HepG2 (cell line): ENCODE results near the gene TCEANC. TPM values are rescaled to one million over a fixed set of nuclear protein-coding genes. Genes with fewer than 3 reads are reported as not detected.
A peak's percentile ranks its signal among the peaks of the same experiment; 100 is the strongest.

Experiments used
- ASH2L ChIP-seq: fragments of 300-600, 200-600 bp; sonication (generic); IDR thresholded peaks from 2 replicates; pipeline ENCODE4 v1.7.0; 2017; ENCODE audit warnings: low read depth, mild to moderate bottlenecking, moderate library complexity, mixed read lengths, low read length; ENCODE audit not compliant: insufficient read length
- FOXP1 ChIP-seq, 2 experiments: fragments of 450-650 bp in 1 of 2; IDR thresholded peaks; 2 replicates each; pipeline ENCODE4 v1.6.1; 2017 to 2018; ENCODE audit warnings: antibody characterized with exemption in 1 of 2
- GATAD2A ChIP-seq: IDR thresholded peaks from 2 replicates; pipeline ENCODE4 v1.6.1; 2016
- HOXA3 ChIP-seq: sonication (generic); formaldehyde crosslinking; IDR thresholded peaks from 2 replicates; pipeline ENCODE4 v1.5.0; 2020; ENCODE audit warnings: missing genetic modification reagents
- HOXD1 ChIP-seq: sonication (generic); formaldehyde crosslinking; IDR thresholded peaks from 2 replicates; pipeline ENCODE4 v1.5.0; 2020; ENCODE audit warnings: missing genetic modification reagents
- IRX3 ChIP-seq: sonication (generic); formaldehyde crosslinking; IDR thresholded peaks from 2 replicates; pipeline ENCODE4 v1.8.1; 2023; ENCODE audit warnings: mild to moderate bottlenecking, low read depth, missing genetic modification reagents, borderline replicate concordance
- KDM2A ChIP-seq: sonication (generic); formaldehyde crosslinking; IDR thresholded peaks from 2 replicates; pipeline ENCODE4 v1.4.0; 2020; ENCODE audit warnings: low read depth, missing genetic modification reagents, borderline replicate concordance
- PAXIP1 ChIP-seq: sonication (generic); formaldehyde crosslinking; conservative IDR thresholded peaks from 2 replicates; pipeline ENCODE4 v1.4.0; 2020; ENCODE audit warnings: mild to moderate bottlenecking, missing genetic modification reagents, moderate library complexity
- SP2 ChIP-seq: sonication (generic); formaldehyde crosslinking; IDR thresholded peaks from 2 replicates; pipeline ENCODE4 v1.5.1; 2020; ENCODE audit warnings: mild to moderate bottlenecking, missing genetic modification reagents
- THAP11 ChIP-seq: IDR thresholded peaks from 2 replicates; pipeline ENCODE4 v1.6.1; 2016; ENCODE audit warnings: missing biosample characterization, missing genetic modification reagents
- YY1 ChIP-seq: IDR thresholded peaks from 2 replicates; pipeline ENCODE4 v1.6.1; 2011; ENCODE audit warnings: low read length, low read depth, moderate library complexity, mild to moderate bottlenecking; ENCODE audit not compliant: insufficient read depth, insufficient replicate concordance
- ZNF180 ChIP-seq: sonication (generic); formaldehyde crosslinking; IDR thresholded peaks from 2 replicates; pipeline ENCODE4 v1.4.0; 2020; ENCODE audit warnings: low read depth, missing genetic modification reagents, borderline replicate concordance
- ZNF441 ChIP-seq: sonication (generic); formaldehyde crosslinking; IDR thresholded peaks from 2 replicates; pipeline ENCODE4 v1.7.0; 2021; ENCODE audit warnings: missing genetic modification reagents, borderline replicate concordance
- ZNF543 ChIP-seq: sonication (generic); formaldehyde crosslinking; IDR thresholded peaks from 2 replicates; pipeline ENCODE4 v1.4.0; 2020; ENCODE audit warnings: mild to moderate bottlenecking, missing genetic modification reagents
- ZNF563 ChIP-seq: sonication (generic); formaldehyde crosslinking; IDR thresholded peaks from 2 replicates; pipeline ENCODE4 v1.8.0; 2022; ENCODE audit warnings: mild to moderate bottlenecking, moderate library complexity, missing genetic modification reagents
- ZNF776 ChIP-seq: sonication (generic); formaldehyde crosslinking; IDR thresholded peaks from 2 replicates; pipeline ENCODE4 v1.4.0; 2020; ENCODE audit warnings: mild to moderate bottlenecking, missing genetic modification reagents
- ZNF790 ChIP-seq: sonication (generic); formaldehyde crosslinking; IDR thresholded peaks from 2 replicates; pipeline ENCODE4 v1.8.0; 2022; ENCODE audit warnings: missing genetic modification reagents, mild to moderate bottlenecking, borderline replicate concordance
- ZSCAN31 ChIP-seq: sonication (generic); formaldehyde crosslinking; IDR thresholded peaks from 2 replicates; pipeline ENCODE4 v1.5.0; 2020; ENCODE audit warnings: low read depth, mild to moderate bottlenecking, missing genetic modification reagents
- polyA plus RNA-seq, 8 experiments: library from polyadenylated mRNA; depleted of rRNA in 3 of 8; stranded (reverse) in 7 of 8; unstranded in 1 of 8; fragments of >200 nt; fragmentation: Illumina TruSeq in 4 of 8; extraction: Trizol in 4 of 8; gene quantifications; 2 replicates each; pipeline versions ENCODE4 v1.2.1 to v1.2.3, GENCODE V29; 2011 to 2016; ENCODE audit warnings: low read depth in 4 of 8, missing spikeins in 1 of 8, mixed read lengths in 1 of 8; ENCODE audit not compliant: insufficient read depth in 1 of 8
- total RNA-seq, 5 experiments: library from RNA; depleted of rRNA; stranded (reverse); fragments of >200 nt; fragmentation: Illumina TruSeq; extraction: Trizol; gene quantifications; 2 replicates each; pipeline ENCODE4 v1.2.3, GENCODE V29; 2016; ENCODE audit warnings: low read depth in 1 of 5
- TF ChIP-seq, protein P1 (sequence below): sonication (generic); formaldehyde crosslinking; IDR thresholded peaks from 2 replicates; pipeline ENCODE4 v1.5.1; 2020; ENCODE audit warnings: mild to moderate bottlenecking, missing genetic modification reagents, moderate library complexity
- TF ChIP-seq, protein P2 (sequence below): IDR thresholded peaks from 2 replicates; pipeline ENCODE4 v1.6.1; 2016; ENCODE audit warnings: missing genetic modification reagents, missing compliant biosample characterization
- TF ChIP-seq, protein P3 (sequence below): IDR thresholded peaks from 2 replicates; pipeline ENCODE4 v1.6.1; 2016

TCEANC gene
- total and polyA plus RNA-seq, 2 of the 13 experiments (the other 11 are each of a cell fraction or from before 2014, with no cell fraction given), result 0.51 to 0.97 TPM

GRCh38 chrX:13688958-13689740, 36.2 kb downstream of the TCEANC start, which contains the start of gene RAB9A (continued):
- TF ChIP-seq, protein P1, sequence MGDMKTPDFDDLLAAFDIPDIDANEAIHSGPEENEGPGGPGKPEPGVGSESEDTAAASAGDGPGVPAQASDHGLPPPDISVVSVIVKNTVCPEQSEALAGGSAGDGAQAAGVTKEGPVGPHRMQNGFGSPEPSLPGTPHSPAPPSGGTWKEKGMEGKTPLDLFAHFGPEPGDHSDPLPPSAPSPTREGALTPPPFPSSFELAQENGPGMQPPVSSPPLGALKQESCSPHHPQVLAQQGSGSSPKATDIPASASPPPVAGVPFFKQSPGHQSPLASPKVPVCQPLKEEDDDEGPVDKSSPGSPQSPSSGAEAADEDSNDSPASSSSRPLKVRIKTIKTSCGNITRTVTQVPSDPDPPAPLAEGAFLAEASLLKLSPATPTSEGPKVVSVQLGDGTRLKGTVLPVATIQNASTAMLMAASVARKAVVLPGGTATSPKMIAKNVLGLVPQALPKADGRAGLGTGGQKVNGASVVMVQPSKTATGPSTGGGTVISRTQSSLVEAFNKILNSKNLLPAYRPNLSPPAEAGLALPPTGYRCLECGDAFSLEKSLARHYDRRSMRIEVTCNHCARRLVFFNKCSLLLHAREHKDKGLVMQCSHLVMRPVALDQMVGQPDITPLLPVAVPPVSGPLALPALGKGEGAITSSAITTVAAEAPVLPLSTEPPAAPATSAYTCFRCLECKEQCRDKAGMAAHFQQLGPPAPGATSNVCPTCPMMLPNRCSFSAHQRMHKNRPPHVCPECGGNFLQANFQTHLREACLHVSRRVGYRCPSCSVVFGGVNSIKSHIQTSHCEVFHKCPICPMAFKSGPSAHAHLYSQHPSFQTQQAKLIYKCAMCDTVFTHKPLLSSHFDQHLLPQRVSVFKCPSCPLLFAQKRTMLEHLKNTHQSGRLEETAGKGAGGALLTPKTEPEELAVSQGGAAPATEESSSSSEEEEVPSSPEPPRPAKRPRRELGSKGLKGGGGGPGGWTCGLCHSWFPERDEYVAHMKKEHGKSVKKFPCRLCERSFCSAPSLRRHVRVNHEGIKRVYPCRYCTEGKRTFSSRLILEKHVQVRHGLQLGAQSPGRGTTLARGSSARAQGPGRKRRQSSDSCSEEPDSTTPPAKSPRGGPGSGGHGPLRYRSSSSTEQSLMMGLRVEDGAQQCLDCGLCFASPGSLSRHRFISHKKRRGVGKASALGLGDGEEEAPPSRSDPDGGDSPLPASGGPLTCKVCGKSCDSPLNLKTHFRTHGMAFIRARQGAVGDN (CRISPR knock-in tag), result peak; percentile 69
- TF ChIP-seq ZNF563 (CRISPR knock-in tag) (0 out of 2 replicates have a peak, but pooled peaks have one; percentile 33), GATAD2A (no peak), ZNF543 (no peak), ZNF790 (no peak), YY1 (peak; percentile 89), SP2 (CRISPR knock-in tag) (no peak), HOXD1 (CRISPR knock-in tag) (no peak), ASH2L (peak; percentile 43), ZNF441 (CRISPR knock-in tag) (0 out of 2 replicates have a peak, but pooled peaks have one; percentile 27), ZNF776 (CRISPR knock-in tag) (no peak), FOXP1 (IDR thresholded peaks at IDR 0.05) (no peak), FOXP1 (CRISPR knock-in tag; IDR thresholded peaks at IDR 0.05) (no peak), PAXIP1 (0 out of 2 replicates have a peak, but pooled peaks have one; percentile 12), THAP11 (CRISPR knock-in tag) (0 out of 2 replicates have a peak, but pooled peaks have one; percentile 25), KDM2A (CRISPR knock-in tag) (peak; percentile 72; the same call in 1 of the 2 replicates), HOXA3 (peak; percentile 80), ZNF180 (no peak), ZSCAN31 (CRISPR knock-in tag) (no peak), IRX3 (CRISPR knock-in tag) (no peak)
- TF ChIP-seq, protein P2, sequence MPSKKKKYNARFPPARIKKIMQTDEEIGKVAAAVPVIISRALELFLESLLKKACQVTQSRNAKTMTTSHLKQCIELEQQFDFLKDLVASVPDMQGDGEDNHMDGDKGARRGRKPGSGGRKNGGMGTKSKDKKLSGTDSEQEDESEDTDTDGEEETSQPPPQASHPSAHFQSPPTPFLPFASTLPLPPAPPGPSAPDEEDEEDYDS (CRISPR knock-in tag), result peak; percentile 56; the same call in 1 of the 2 replicates
- TF ChIP-seq, protein P3, sequence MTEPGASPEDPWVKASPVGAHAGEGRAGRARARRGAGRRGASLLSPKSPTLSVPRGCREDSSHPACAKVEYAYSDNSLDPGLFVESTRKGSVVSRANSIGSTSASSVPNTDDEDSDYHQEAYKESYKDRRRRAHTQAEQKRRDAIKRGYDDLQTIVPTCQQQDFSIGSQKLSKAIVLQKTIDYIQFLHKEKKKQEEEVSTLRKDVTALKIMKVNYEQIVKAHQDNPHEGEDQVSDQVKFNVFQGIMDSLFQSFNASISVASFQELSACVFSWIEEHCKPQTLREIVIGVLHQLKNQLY (CRISPR knock-in tag), result no peak
